ENCODE results near the gene DIRAS3.

DNA sequence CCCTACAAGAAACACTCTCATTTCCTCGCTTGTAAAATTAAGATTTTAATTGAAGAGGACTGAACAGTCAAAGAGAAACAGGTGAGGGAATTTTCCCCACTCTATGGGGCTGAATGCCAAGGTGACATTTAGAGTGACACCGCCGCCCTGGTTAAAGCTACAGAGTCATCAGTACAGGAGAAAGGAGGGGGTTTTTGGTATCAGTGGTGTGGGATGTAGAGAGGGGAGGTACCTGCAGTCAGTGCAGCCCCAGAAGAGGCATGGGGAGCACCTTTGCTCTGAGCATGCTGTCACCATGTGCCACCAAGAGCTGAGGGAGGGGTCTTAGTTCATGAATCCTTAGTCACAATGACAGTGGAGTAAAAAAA lies 2.8 kb downstream of the DIRAS3 start:
- TF ChIP-seq POLR2A (IDR thresholded peaks at IDR 0.05; ENCODE audit: low read depth), result no peak
- TF ChIP-seq, protein P1, sequence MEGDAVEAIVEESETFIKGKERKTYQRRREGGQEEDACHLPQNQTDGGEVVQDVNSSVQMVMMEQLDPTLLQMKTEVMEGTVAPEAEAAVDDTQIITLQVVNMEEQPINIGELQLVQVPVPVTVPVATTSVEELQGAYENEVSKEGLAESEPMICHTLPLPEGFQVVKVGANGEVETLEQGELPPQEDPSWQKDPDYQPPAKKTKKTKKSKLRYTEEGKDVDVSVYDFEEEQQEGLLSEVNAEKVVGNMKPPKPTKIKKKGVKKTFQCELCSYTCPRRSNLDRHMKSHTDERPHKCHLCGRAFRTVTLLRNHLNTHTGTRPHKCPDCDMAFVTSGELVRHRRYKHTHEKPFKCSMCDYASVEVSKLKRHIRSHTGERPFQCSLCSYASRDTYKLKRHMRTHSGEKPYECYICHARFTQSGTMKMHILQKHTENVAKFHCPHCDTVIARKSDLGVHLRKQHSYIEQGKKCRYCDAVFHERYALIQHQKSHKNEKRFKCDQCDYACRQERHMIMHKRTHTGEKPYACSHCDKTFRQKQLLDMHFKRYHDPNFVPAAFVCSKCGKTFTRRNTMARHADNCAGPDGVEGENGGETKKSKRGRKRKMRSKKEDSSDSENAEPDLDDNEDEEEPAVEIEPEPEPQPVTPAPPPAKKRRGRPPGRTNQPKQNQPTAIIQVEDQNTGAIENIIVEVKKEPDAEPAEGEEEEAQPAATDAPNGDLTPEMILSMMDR (IDR thresholded peaks at IDR 0.05), result no peak
- no peak for TF ChIP-seq EP300 (IDR thresholded peaks at IDR 0.05)
- TF ChIP-seq POLR2AphosphoS5 (IDR thresholded peaks at IDR 0.05), result no peak
